Inferior parietal cortex (tissue), 1 donor: ENCODE measurements around the gene BMP5.
"Not testable (repeated sequence)": the region's sequence is repeated elsewhere in the genome, so short reads cannot be mapped to it uniquely, and the experiment has no call there.

Source experiments
- DNase-seq: peaks from one replicate; pipeline ENCODE4 v3.0.0-alpha.2; 2016; ENCODE audit errors: extremely low spot score

Gene BMP5

DNA sequence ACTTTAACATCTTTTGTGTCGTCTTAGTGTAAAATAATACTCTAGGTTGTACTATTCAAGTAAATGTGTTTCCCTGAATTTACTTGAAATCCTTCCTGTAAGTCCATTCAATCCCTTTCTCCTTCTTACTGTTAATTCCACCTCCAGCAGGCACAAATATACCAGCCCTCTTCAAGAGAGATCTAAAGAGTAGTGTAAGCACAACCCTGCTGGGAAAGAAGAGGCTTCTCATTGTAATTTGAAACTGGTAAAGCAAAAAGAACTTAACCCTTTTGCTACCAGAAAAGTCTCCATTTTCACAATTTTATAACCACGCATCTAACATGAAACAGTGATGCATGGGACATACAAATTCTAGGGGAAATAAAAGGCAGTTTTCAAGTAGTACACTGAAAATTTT, at the start of gene BMP5:
TSS of gene BMP5 (minus strand) at position 191 of the 400 bp plus-strand sequence. CDS start 725 bp downstream, outside the sequence.
- DNase-seq = no peak

- DNase-seq = no peak
These were observed 47.0 kb upstream of the BMP5 start for GRCh38 chr6:55922406-55922805.

GRCh38 chr6:55919716-55920308, 44.4 kb upstream of the BMP5 start:
- no peak for DNase-seq

- DNase-seq = no peak
These were observed 43.2 kb upstream of the BMP5 start for GRCh38 chr6:55918639-55919038.

DNA sequence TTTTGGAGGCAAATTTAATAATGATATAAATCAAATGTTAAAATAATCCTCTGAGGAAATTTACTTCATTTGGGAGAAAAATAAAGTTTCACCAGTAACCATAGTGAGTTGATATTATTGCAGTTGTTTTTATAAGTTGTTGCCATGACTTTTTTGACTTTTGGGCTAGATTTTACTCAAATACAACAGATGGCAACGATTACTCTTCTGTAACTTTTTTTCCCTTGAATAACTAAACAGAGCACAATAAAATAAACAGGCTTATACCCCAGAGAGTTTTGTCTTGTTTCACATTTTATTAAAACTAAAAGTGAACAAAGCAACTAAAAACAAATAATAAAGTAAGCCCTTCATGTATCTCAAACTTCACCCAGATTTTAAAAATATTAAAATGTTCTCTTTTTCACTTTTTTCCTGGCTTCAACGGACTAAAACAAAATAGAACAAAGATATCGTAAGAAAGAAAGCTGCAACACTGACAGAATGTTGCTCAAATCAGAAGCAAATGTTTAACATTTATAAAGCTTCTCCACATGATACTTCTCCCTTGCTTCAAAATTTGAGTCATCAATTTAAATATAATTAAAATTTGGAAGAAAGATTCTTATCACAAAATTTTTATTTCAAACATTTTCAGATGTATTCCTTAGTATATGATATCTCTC, 42.5 kb upstream of the BMP5 start:
- no peak for DNase-seq

DNA sequence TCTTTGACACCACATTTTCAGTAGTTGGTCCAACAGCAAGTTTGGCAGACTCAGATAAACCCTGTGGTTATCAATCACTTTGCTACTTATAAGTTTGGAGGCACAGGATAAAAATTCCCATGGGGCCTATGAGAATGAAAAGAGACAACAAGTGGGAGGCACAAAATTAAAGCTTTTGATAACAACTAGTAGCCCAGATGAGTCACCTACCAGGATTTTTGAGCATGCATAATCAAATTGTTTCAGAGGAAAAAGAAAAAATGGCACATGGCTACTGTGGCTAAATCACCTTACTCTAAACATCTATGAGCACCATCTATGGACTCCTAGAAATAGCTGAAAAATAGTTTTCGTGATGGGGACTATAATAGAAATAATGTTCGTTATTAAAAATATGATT, 40.8 kb upstream of the BMP5 start:
- DNase-seq = no peak

- no peak for DNase-seq
These were observed 38.1 kb upstream of the BMP5 start for GRCh38 chr6:55913228-55914195.

GRCh38 chr6:55910466-55910865, 35.1 kb upstream of the BMP5 start:
- DNase-seq = not testable (repeated sequence)

- not testable (repeated sequence) for DNase-seq
These were observed 34.5 kb upstream of the BMP5 start for GRCh38 chr6:55909911-55910310.

GRCh38 chr6:55902796-55903195, 27.4 kb upstream of the BMP5 start:
- DNase-seq = no peak

- no peak for DNase-seq
These were observed 26.4 kb upstream of the BMP5 start for GRCh38 chr6:55901765-55902270.

GRCh38 chr6:55898342-55898741, 23.0 kb upstream of the BMP5 start:
- no peak for DNase-seq

GRCh38 chr6:55897346-55897745, 22.0 kb upstream of the BMP5 start:
- DNase-seq = no peak

DNA sequence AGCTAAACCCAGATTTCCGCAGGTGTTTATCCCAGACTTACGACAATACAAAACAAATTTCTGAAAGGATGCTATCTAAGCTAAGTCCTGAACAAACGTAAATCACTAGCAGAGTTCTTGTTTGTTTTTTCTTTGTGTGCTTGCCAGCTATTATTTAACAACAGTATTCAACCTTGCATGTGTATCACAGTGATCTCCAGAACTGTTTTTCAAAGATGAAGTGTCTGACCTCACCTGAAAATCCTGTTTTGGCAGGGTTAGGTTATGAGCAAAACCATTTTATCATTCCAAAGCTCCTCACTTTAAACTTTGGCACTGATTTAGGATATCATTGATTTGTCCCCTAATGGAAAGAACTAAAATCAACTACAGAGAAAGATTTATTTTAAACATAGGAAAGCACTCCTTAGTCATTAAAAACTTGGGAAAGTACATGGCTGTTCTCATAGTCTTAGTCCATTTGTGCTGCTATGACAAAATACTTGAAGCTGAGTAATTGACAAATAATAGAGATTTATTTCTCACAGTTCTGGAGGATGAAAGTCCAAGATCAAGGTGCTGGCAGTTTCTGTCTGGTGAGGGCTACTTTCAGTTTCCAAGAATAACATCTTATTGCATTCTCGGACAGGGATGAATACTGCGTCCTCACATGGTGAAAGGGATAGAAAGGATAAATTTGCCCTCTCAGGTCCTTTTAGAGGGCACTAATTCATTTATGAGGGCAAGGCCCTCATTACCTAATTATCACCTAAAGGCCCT, 20.8 kb upstream of the BMP5 start:
- no peak for DNase-seq

DNA sequence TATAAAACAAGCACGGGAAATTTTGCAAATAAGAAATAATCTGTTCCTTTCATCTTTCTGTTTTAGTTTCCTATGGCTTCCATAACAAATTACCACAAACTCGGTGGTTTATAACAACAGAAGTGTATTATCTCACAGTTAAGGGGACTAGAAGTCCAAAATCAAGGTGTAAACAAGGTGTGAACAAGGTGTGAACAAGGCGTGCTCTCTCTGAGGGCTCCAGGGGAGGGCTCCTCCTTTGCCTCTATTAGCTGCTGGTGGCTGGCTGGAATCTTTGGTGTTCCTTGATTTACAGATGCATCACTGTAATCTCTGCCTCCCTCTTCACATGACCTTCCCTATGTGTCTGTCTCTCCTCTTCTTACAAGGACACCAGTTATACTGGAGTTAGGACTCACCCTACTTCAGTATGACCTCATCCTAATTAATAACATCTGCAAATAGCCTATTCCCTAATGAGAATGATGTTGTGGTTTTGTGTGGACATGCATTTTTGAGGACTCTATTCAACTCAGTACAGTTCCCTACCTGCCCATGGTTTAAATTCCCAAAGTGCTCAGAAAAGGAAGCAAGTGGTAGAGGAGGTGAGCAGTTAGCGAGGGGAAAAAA, 17.5 kb upstream of the BMP5 start:
- DNase-seq = no peak

DNA sequence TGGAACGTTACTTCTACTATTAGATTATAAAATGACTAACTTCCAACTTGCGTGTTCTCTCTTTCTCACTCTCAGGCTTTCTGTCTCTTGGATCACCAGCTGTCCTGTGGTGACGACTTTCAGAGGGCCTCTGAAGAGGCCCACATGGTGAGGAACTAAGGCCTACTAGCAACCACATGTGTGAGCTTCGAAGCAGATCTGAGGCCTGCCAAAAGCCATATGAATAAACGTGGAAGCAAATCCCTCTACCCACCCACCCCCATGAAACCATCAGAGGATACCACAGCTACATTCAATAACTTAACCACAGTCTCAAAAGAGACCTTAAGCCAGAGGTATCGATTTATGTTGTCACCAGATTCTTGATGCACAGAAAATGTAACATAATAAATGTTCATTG, 13.5 kb upstream of the BMP5 start:
- no peak for DNase-seq

DNA sequence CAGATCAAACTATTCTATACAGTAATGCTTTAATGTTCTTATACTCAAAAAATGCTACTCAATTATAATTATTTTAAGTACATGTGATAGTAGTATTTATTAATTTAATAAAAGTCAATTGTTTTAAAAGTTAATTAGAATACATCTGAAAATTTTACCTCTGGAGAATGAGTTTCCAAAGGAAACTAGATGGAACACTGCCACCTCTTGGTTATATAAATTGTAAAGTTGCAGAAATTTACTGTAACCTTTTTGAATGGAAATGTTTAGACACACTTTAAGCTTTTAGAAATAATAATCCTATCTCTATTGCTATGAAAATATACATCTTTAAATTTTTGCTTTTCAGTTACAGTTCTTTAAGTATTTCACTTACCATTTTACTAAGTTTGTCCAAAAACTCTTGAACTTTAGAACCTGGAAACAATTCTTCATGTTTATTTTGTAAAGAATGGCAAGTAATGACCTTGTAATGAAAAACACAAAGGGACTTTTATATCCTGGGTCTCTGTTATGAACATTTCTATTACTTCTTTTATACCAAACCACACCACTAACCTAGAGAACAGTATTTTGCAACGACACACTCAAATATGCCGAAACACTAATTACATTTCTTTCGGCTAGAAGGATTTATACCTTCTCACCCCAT, 10.9 kb upstream of the BMP5 start:
- peak; percentile 48 for DNase-seq

DNA sequence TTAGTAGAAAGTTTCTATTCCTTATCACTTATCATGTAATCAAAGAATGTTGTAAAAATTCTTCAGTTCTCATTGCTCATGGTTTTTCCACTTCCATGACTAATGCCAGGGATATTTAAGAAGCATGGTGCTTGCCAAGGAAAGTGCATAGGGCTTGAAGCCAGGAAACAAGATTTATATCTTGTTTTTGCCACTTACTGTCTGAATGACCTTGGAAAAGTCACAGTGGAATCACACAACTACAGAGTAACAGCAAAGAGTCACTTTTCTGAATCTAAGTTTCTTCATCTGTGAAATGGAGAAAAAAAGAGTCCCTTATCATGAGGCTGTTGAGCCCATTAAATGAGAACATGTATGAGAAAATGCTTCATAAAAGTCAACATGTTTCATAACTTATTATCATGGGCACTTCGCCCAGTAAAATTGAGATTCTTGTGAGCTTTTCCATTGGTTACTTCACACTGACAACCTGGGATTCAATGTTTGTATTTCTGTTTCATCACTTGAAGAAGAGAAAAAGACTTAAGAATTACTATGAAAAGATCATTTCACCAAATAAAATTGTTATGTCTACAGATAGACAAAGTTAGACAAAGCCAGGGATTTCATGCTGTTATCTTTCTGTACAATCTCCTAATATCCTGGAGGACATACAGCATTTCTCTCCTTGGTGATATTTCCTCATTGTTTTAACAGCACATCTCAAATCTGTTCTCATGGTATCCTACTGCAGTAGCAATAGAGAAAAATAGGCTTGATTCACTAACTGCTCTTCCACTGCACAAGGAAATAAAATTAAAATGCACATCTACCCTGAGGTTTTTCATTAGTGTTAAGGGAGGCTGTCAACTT, 7.6 kb upstream of the BMP5 start:
- DNase-seq = no peak

- DNase-seq = no peak
These were observed 1.9 kb upstream of the BMP5 start for GRCh38 chr6:55877283-55877682.

- DNase-seq = no peak
These were observed 1.1 kb downstream of the BMP5 start for GRCh38 chr6:55874316-55874715.
